HepG2 (cell line): ENCODE data around the gene SCO1. TPM values are rescaled to one million over a fixed set of nuclear protein-coding genes. Genes with fewer than 3 reads are reported as not detected.
A peak's percentile ranks its signal among the peaks of the same experiment; 100 is the strongest.

Source experiments
- FLYWCH1 ChIP-seq: sonication (generic); formaldehyde crosslinking; IDR thresholded peaks from 2 replicates; pipeline ENCODE4 v1.8.1; 2023; ENCODE audit warnings: mild to moderate bottlenecking, missing genetic modification reagents
- FOSL1 ChIP-seq: sonication (generic); formaldehyde crosslinking; IDR thresholded peaks from 2 replicates; pipeline ENCODE4 v1.9.0; 2021; ENCODE audit warnings: missing genetic modification reagents, borderline replicate concordance
- FOXP1 ChIP-seq, 2 experiments: fragments of 450-650 bp in 1 of 2; IDR thresholded peaks; 2 replicates each; pipeline ENCODE4 v1.6.1; 2017 to 2018; ENCODE audit warnings: antibody characterized with exemption in 1 of 2
- JARID2 ChIP-seq: sonication (generic); formaldehyde crosslinking; IDR thresholded peaks from 2 replicates; pipeline ENCODE4 v1.8.1; 2023; ENCODE audit warnings: missing genetic modification reagents, inconsistent platforms; ENCODE audit not compliant: insufficient replicate concordance
- MAFF ChIP-seq: IDR thresholded peaks from 2 replicates; pipeline ENCODE4 v1.6.1; 2011; ENCODE audit warnings: low read depth, low read length, improper control_type of control experiment
- MAFG ChIP-seq: sonication (generic); formaldehyde crosslinking; IDR thresholded peaks from 2 replicates; pipeline ENCODE4 v1.5.1; 2020; ENCODE audit warnings: mild to moderate bottlenecking, missing genetic modification reagents
- RELA ChIP-seq: sonication (generic); formaldehyde crosslinking; IDR thresholded peaks from 2 replicates; pipeline ENCODE4 v1.4.0; 2020; ENCODE audit warnings: missing genetic modification reagents
- ZBTB21 ChIP-seq: sonication (generic); formaldehyde crosslinking; IDR thresholded peaks from 2 replicates; pipeline ENCODE4 v1.4.0; 2020; ENCODE audit warnings: missing genetic modification reagents
- ZFX ChIP-seq: sonication (generic); formaldehyde crosslinking; IDR thresholded peaks from 2 replicates; pipeline ENCODE4 v1.4.0; 2020; ENCODE audit warnings: mild to moderate bottlenecking, low read depth, missing genetic modification reagents, moderate library complexity
- ZNF180 ChIP-seq: sonication (generic); formaldehyde crosslinking; IDR thresholded peaks from 2 replicates; pipeline ENCODE4 v1.4.0; 2020; ENCODE audit warnings: low read depth, missing genetic modification reagents, borderline replicate concordance
- ZNF724P ChIP-seq: sonication (generic); formaldehyde crosslinking; IDR thresholded peaks from 2 replicates; pipeline ENCODE4 v1.8.0; 2022; ENCODE audit warnings: missing genetic modification reagents, borderline replicate concordance
- polyA plus RNA-seq, 8 experiments: library from polyadenylated mRNA; depleted of rRNA in 3 of 8; stranded (reverse) in 7 of 8; unstranded in 1 of 8; fragments of >200 nt; fragmentation: Illumina TruSeq in 4 of 8; extraction: Trizol in 4 of 8; gene quantifications; 2 replicates each; pipeline versions ENCODE4 v1.2.1 to v1.2.3, GENCODE V29; 2011 to 2016; ENCODE audit warnings: low read depth in 4 of 8, missing spikeins in 1 of 8, mixed read lengths in 1 of 8; ENCODE audit not compliant: insufficient read depth in 1 of 8
- total RNA-seq, 5 experiments: library from RNA; depleted of rRNA; stranded (reverse); fragments of >200 nt; fragmentation: Illumina TruSeq; extraction: Trizol; gene quantifications; 2 replicates each; pipeline ENCODE4 v1.2.3, GENCODE V29; 2016; ENCODE audit warnings: low read depth in 1 of 5
- TF ChIP-seq, protein P1 (sequence below): sonication (generic); formaldehyde crosslinking; IDR thresholded peaks from 2 replicates; pipeline ENCODE4 v1.4.0; 2020; ENCODE audit warnings: low read depth, mild to moderate bottlenecking, missing genetic modification reagents
- TF ChIP-seq, protein P2 (sequence below): sonication (generic); formaldehyde crosslinking; IDR thresholded peaks from 2 replicates; pipeline ENCODE4 v1.4.0; 2020; ENCODE audit warnings: mild to moderate bottlenecking, missing genetic modification reagents, borderline replicate concordance
- TF ChIP-seq, protein P3 (sequence below): sonication (generic); formaldehyde crosslinking; IDR thresholded peaks from 2 replicates; pipeline ENCODE4 v1.5.1; 2020; ENCODE audit warnings: mild to moderate bottlenecking, missing genetic modification reagents, borderline replicate concordance
- TF ChIP-seq, protein P4 (sequence below): IDR thresholded peaks from 2 replicates; pipeline ENCODE4 v1.6.1; 2016; ENCODE audit warnings: mild to moderate bottlenecking, missing biosample characterization, missing genetic modification reagents
- TF ChIP-seq, protein P5 (sequence below): sonication (generic); formaldehyde crosslinking; IDR thresholded peaks from 2 replicates; pipeline ENCODE4 v1.4.0; 2020; ENCODE audit warnings: mild to moderate bottlenecking, missing genetic modification reagents

Gene SCO1
- total and polyA plus RNA-seq, 2 of the 13 experiments (the other 11 are each of a cell fraction or from before 2014, with no cell fraction given): 11.4 to 50.3 TPM

DNA sequence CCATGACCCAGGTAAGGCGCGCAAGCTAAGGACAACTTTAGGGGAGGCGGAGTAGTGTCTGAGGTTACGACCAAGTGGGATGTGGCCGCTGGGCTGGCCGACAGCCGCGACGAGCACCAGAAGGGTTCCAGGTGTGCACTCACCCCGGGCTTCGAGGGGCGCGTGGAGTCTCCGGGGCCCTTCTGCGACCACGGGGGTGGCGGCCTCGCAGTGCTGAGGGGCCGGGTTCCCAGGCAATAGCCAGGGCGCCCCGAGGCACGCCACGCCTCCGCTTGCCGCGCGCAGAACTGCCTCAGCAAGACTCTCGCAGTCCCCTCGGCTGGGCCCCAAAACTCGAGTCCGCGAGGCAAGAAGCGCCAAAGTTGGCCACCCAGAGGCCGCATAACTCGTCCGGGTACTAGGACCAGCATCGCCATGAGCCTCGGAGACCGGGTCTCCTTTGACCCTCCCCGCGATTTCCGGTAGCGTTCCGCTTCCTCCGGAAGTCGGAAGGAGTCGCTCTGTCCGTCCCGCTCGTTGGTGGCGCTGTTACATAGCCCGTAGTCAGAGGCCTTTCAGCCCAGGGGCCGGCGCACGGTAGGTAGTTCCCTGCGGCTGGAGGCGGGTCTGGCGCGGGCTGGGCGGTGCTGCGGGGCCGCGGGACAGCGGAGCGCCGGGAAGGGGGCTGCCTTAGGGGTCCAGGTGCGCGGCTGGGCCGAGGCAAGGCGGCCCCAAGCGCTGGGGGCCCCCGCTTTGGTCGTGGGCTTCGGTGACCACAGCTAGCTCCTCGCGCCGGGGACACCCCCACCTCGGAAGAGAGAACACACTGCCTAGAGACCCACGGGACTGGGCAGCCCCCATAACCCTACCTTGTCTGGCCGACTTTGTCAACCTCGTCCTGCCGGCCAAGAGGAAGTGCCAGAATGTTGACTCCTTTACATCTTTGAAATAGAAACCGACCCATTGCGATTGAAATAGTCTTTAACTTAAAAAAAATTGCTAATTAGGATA lies at the start of gene SCO1, which contains the start of gene ADPRM (continued):
- TF ChIP-seq, protein P1, sequence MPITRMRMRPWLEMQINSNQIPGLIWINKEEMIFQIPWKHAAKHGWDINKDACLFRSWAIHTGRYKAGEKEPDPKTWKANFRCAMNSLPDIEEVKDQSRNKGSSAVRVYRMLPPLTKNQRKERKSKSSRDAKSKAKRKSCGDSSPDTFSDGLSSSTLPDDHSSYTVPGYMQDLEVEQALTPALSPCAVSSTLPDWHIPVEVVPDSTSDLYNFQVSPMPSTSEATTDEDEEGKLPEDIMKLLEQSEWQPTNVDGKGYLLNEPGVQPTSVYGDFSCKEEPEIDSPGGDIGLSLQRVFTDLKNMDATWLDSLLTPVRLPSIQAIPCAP (CRISPR knock-in tag): no peak
- TF ChIP-seq FLYWCH1 (CRISPR knock-in tag) (no peak), JARID2 (no peak), FOXP1 (IDR thresholded peaks at IDR 0.05) (no peak), FOXP1 (CRISPR knock-in tag; IDR thresholded peaks at IDR 0.05) (peak; percentile 36; the same call in 1 of the 2 replicates), MAFG (no peak), MAFF (no peak), FOSL1 (CRISPR knock-in tag) (peak; percentile 55), ZNF180 (no peak), ZFX (CRISPR knock-in tag) (peak; percentile 98), ZNF724P (CRISPR knock-in tag) (peak; percentile 69; the same call in 1 of the 2 replicates), ZBTB21 (CRISPR knock-in tag) (no peak), RELA (no peak)
- TF ChIP-seq, protein P2, sequence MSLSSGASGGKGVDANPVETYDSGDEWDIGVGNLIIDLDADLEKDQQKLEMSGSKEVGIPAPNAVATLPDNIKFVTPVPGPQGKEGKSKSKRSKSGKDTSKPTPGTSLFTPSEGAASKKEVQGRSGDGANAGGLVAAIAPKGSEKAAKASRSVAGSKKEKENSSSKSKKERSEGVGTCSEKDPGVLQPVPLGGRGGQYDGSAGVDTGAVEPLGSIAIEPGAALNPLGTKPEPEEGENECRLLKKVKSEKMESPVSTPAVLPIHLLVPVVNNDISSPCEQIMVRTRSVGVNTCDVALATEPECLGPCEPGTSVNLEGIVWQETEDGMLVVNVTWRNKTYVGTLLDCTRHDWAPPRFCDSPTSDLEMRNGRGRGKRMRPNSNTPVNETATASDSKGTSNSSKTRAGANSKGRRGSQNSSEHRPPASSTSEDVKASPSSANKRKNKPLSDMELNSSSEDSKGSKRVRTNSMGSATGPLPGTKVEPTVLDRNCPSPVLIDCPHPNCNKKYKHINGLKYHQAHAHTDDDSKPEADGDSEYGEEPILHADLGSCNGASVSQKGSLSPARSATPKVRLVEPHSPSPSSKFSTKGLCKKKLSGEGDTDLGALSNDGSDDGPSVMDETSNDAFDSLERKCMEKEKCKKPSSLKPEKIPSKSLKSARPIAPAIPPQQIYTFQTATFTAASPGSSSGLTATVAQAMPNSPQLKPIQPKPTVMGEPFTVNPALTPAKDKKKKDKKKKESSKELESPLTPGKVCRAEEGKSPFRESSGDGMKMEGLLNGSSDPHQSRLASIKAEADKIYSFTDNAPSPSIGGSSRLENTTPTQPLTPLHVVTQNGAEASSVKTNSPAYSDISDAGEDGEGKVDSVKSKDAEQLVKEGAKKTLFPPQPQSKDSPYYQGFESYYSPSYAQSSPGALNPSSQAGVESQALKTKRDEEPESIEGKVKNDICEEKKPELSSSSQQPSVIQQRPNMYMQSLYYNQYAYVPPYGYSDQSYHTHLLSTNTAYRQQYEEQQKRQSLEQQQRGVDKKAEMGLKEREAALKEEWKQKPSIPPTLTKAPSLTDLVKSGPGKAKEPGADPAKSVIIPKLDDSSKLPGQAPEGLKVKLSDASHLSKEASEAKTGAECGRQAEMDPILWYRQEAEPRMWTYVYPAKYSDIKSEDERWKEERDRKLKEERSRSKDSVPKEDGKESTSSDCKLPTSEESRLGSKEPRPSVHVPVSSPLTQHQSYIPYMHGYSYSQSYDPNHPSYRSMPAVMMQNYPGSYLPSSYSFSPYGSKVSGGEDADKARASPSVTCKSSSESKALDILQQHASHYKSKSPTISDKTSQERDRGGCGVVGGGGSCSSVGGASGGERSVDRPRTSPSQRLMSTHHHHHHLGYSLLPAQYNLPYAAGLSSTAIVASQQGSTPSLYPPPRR (CRISPR knock-in tag): no peak
- TF ChIP-seq, protein P3, sequence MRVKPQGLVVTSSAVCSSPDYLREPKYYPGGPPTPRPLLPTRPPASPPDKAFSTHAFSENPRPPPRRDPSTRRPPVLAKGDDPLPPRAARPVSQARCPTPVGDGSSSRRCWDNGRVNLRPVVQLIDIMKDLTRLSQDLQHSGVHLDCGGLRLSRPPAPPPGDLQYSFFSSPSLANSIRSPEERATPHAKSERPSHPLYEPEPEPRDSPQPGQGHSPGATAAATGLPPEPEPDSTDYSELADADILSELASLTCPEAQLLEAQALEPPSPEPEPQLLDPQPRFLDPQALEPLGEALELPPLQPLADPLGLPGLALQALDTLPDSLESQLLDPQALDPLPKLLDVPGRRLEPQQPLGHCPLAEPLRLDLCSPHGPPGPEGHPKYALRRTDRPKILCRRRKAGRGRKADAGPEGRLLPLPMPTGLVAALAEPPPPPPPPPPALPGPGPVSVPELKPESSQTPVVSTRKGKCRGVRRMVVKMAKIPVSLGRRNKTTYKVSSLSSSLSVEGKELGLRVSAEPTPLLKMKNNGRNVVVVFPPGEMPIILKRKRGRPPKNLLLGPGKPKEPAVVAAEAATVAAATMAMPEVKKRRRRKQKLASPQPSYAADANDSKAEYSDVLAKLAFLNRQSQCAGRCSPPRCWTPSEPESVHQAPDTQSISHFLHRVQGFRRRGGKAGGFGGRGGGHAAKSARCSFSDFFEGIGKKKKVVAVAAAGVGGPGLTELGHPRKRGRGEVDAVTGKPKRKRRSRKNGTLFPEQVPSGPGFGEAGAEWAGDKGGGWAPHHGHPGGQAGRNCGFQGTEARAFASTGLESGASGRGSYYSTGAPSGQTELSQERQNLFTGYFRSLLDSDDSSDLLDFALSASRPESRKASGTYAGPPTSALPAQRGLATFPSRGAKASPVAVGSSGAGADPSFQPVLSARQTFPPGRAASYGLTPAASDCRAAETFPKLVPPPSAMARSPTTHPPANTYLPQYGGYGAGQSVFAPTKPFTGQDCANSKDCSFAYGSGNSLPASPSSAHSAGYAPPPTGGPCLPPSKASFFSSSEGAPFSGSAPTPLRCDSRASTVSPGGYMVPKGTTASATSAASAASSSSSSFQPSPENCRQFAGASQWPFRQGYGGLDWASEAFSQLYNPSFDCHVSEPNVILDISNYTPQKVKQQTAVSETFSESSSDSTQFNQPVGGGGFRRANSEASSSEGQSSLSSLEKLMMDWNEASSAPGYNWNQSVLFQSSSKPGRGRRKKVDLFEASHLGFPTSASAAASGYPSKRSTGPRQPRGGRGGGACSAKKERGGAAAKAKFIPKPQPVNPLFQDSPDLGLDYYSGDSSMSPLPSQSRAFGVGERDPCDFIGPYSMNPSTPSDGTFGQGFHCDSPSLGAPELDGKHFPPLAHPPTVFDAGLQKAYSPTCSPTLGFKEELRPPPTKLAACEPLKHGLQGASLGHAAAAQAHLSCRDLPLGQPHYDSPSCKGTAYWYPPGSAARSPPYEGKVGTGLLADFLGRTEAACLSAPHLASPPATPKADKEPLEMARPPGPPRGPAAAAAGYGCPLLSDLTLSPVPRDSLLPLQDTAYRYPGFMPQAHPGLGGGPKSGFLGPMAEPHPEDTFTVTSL: no peak
- TF ChIP-seq, protein P4, sequence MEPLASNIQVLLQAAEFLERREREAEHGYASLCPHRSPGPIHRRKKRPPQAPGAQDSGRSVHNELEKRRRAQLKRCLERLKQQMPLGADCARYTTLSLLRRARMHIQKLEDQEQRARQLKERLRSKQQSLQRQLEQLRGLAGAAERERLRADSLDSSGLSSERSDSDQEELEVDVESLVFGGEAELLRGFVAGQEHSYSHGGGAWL (CRISPR knock-in tag): no peak
- TF ChIP-seq, protein P5, sequence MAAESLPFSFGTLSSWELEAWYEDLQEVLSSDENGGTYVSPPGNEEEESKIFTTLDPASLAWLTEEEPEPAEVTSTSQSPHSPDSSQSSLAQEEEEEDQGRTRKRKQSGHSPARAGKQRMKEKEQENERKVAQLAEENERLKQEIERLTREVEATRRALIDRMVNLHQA (CRISPR knock-in tag): no peak
